Measurements from ENCODE around the gene COA7.

GRCh38 chr1:52684545-52684944 lies 13.6 kb downstream of the COA7 start:
- TF ChIP-seq, protein P1, sequence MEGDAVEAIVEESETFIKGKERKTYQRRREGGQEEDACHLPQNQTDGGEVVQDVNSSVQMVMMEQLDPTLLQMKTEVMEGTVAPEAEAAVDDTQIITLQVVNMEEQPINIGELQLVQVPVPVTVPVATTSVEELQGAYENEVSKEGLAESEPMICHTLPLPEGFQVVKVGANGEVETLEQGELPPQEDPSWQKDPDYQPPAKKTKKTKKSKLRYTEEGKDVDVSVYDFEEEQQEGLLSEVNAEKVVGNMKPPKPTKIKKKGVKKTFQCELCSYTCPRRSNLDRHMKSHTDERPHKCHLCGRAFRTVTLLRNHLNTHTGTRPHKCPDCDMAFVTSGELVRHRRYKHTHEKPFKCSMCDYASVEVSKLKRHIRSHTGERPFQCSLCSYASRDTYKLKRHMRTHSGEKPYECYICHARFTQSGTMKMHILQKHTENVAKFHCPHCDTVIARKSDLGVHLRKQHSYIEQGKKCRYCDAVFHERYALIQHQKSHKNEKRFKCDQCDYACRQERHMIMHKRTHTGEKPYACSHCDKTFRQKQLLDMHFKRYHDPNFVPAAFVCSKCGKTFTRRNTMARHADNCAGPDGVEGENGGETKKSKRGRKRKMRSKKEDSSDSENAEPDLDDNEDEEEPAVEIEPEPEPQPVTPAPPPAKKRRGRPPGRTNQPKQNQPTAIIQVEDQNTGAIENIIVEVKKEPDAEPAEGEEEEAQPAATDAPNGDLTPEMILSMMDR (IDR thresholded peaks at IDR 0.05) = no peak
- no peak for TF ChIP-seq POLR2A (IDR thresholded peaks at IDR 0.05)

Data from right lobe of liver (tissue), 4 donors.